WTC11 (cell line): Measurements from ENCODE around the gene BACH2.

Source experiments
- ELF4 ChIP-seq: sonication (generic); formaldehyde crosslinking; IDR thresholded peaks from 2 replicates; pipeline ENCODE4 v1.8.1; 2022; ENCODE audit warnings: low read depth, mild to moderate bottlenecking, moderate library complexity, missing genetic modification reagents
- ESRRA ChIP-seq: sonication (generic); formaldehyde crosslinking; IDR thresholded peaks from 2 replicates; pipeline ENCODE4 v1.8.1; 2022; ENCODE audit warnings: mild to moderate bottlenecking, missing genetic modification reagents, borderline replicate concordance
- NFYB ChIP-seq: sonication (generic); formaldehyde crosslinking; conservative IDR thresholded peaks from 2 replicates; pipeline ENCODE4 v1.8.0; 2022; ENCODE audit warnings: low read depth, missing genetic modification reagents
- TEAD1 ChIP-seq: sonication (generic); formaldehyde crosslinking; IDR thresholded peaks from 2 replicates; pipeline ENCODE4 v1.8.0; 2022; ENCODE audit warnings: mild to moderate bottlenecking, missing genetic modification reagents
- TF ChIP-seq, protein P1 (sequence below): fragments of 200-600 bp; IDR thresholded peaks from 2 replicates; pipeline ENCODE4 v1.8.0; 2022; ENCODE audit warnings: antibody characterized with exemption
- TF ChIP-seq, protein P2 (sequence below): sonication (generic); formaldehyde crosslinking; IDR thresholded peaks from 2 replicates; pipeline ENCODE4 v1.8.0; 2022; ENCODE audit warnings: mild to moderate bottlenecking, missing genetic modification reagents
- TF ChIP-seq, protein P3 (sequence below): sonication (generic); formaldehyde crosslinking; IDR thresholded peaks from 2 replicates; pipeline ENCODE4 v1.8.1; 2023; ENCODE audit warnings: mild to moderate bottlenecking, missing genetic modification reagents, moderate library complexity

DNA sequence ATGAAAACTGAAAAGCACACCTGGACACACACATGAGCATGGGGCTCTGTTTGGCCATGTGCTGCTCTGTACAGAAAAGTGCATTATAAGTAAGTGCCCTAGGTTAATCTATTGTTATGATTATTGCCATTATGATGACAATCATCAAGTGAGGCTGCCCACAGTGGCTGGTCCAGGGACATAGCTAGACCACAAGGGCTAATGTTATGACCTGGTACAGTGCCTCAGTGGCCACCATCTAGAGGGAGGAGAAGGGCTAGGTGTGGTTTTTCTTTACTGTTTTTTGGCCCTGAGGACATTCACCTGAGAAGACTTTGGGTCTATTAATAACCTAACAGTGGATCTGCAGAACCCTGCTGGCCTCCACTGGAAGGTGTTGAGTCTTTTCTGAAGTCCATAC is 316.3 kb downstream of the BACH2 start:
- TF ChIP-seq, protein P1, sequence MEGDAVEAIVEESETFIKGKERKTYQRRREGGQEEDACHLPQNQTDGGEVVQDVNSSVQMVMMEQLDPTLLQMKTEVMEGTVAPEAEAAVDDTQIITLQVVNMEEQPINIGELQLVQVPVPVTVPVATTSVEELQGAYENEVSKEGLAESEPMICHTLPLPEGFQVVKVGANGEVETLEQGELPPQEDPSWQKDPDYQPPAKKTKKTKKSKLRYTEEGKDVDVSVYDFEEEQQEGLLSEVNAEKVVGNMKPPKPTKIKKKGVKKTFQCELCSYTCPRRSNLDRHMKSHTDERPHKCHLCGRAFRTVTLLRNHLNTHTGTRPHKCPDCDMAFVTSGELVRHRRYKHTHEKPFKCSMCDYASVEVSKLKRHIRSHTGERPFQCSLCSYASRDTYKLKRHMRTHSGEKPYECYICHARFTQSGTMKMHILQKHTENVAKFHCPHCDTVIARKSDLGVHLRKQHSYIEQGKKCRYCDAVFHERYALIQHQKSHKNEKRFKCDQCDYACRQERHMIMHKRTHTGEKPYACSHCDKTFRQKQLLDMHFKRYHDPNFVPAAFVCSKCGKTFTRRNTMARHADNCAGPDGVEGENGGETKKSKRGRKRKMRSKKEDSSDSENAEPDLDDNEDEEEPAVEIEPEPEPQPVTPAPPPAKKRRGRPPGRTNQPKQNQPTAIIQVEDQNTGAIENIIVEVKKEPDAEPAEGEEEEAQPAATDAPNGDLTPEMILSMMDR, result no peak
- no peak for TF ChIP-seq ELF4 (CRISPR knock-in tag)
- TF ChIP-seq, protein P2, sequence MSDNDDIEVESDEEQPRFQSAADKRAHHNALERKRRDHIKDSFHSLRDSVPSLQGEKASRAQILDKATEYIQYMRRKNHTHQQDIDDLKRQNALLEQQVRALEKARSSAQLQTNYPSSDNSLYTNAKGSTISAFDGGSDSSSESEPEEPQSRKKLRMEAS, result no peak
- no peak for TF ChIP-seq ESRRA (CRISPR knock-in tag)
- no peak for TF ChIP-seq TEAD1 (CRISPR knock-in tag)
- no peak for TF ChIP-seq NFYB (CRISPR knock-in tag)
- TF ChIP-seq, protein P3, sequence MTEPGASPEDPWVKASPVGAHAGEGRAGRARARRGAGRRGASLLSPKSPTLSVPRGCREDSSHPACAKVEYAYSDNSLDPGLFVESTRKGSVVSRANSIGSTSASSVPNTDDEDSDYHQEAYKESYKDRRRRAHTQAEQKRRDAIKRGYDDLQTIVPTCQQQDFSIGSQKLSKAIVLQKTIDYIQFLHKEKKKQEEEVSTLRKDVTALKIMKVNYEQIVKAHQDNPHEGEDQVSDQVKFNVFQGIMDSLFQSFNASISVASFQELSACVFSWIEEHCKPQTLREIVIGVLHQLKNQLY (CRISPR knock-in tag), result no peak
